Duodenal mucosa (tissue), 2 donors: ENCODE data around the gene TMPRSS11F.

Experiments used
- H3K27ac ChIP-seq: one replicate; pipeline ENCODE4 v1.7.0; 2013; ENCODE audit warnings: low read depth, low read length
- H3K27me3 ChIP-seq, 2 donors: one replicate each; pipeline ENCODE4 v1.7.0; 2013; ENCODE audit warnings: low read length in 2 of 2, control low read depth in 1 of 2; ENCODE audit not compliant: insufficient read depth in 2 of 2, control insufficient read depth in 1 of 2
- H3K36me3 ChIP-seq, 2 donors: one replicate each; pipeline ENCODE4 v1.7.0; 2013; ENCODE audit warnings: low read length in 2 of 2, control low read depth in 1 of 2; ENCODE audit not compliant: insufficient read depth in 2 of 2, control insufficient read depth in 1 of 2
- H3K4me1 ChIP-seq, 2 donors: one replicate each; pipeline ENCODE4 v1.7.0; 2013; ENCODE audit warnings: low read length in 2 of 2, control low read depth in 1 of 2; ENCODE audit not compliant: insufficient read depth in 2 of 2, control insufficient read depth in 1 of 2
- H3K4me3 ChIP-seq, 2 donors: one replicate each; pipeline ENCODE4 v1.7.0; 2013; ENCODE audit warnings: low read length in 2 of 2, low read depth in 1 of 2
- H3K9ac ChIP-seq, 2 donors: one replicate each; pipeline ENCODE4 v1.7.0; 2013; ENCODE audit warnings: low read length in 2 of 2, low read depth in 1 of 2
- H3K9me3 ChIP-seq, 2 donors: one replicate each; pipeline ENCODE4 v1.7.0; 2013; ENCODE audit warnings: low read length in 2 of 2, control low read depth in 1 of 2; ENCODE audit not compliant: control insufficient read depth in 1 of 2

Gene TMPRSS11F

GRCh38 chr4:68148800-68149685 lies 19.4 kb upstream of the TMPRSS11F start:
- no peak overlapping the region for H3K4me3 ChIP-seq
- no peak overlapping the region for H3K27ac ChIP-seq
- H3K27me3 ChIP-seq = no peaks in the 10 kb centered on the region
- no peaks in the 10 kb centered on the region for H3K9me3 ChIP-seq
- no peaks in the 10 kb centered on the region for H3K4me1 ChIP-seq
- H3K36me3 ChIP-seq = no peaks in the 10 kb centered on the region
- H3K9ac ChIP-seq = no peak overlapping the region

GRCh38 chr4:68147079-68147478 lies 17.4 kb upstream of the TMPRSS11F start:
- Histone ChIP-seq H3K27ac (no peak overlapping the region), H3K9me3 (no peaks in the 10 kb centered on the region), H3K4me3 (no peak overlapping the region), H3K4me1 (no peaks in the 10 kb centered on the region), H3K36me3 (no peaks in the 10 kb centered on the region), H3K27me3 (no peaks in the 10 kb centered on the region), H3K9ac (no peak overlapping the region)

GRCh38 chr4:68145261-68145660 lies 15.6 kb upstream of the TMPRSS11F start:
- Histone ChIP-seq H3K4me1 (no peaks in the 10 kb centered on the region), H3K27me3 (no peaks in the 10 kb centered on the region), H3K9ac (no peak overlapping the region), H3K36me3 (no peaks in the 10 kb centered on the region), H3K4me3 (no peak overlapping the region), H3K9me3 (no peaks in the 10 kb centered on the region), H3K27ac (no peak overlapping the region)

DNA sequence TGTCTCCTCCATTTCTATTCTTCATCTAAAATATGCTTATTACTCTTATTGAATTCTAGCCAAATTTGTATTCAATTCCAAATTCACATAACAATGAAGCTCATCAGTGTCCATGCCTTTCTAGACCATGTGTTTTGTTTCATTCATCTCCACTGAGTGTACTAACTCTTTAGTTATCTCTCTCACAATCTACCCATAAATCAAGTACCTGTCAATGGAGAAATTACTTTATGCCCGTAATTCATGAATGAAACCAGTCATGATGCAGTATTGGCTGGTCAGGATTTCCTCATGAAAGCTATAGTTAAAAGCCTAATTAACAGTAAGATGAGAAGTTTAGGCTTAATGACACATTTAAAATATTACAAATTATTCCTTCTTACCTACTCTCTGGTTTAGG lies 12.2 kb upstream of the TMPRSS11F start:
- Histone ChIP-seq H3K27me3 (no peaks in the 10 kb centered on the region), H3K27ac (no peak overlapping the region), H3K4me3 (no peak overlapping the region), H3K36me3 (no peaks in the 10 kb centered on the region), H3K9ac (no peak overlapping the region), H3K9me3 (no peaks in the 10 kb centered on the region), H3K4me1 (no peaks in the 10 kb centered on the region)

- H3K4me3 ChIP-seq = no peak overlapping the region
- no peaks in the 10 kb centered on the region for H3K4me1 ChIP-seq
- H3K9ac ChIP-seq = no peak overlapping the region
- H3K36me3 ChIP-seq = no peaks in the 10 kb centered on the region
- no peak overlapping the region for H3K27ac ChIP-seq
- H3K9me3 ChIP-seq = no peaks in the 10 kb centered on the region
- H3K27me3 ChIP-seq = no peaks in the 10 kb centered on the region
These were observed 2.7 kb upstream of the TMPRSS11F start for GRCh38 chr4:68132342-68132741.

- no peaks in the 10 kb centered on the region for H3K27me3 ChIP-seq
- no peaks in the 10 kb centered on the region for H3K36me3 ChIP-seq
- no peak overlapping the region for H3K4me3 ChIP-seq
- no peak overlapping the region for H3K27ac ChIP-seq
- no peak overlapping the region for H3K9ac ChIP-seq
- H3K9me3 ChIP-seq = no peaks in the 10 kb centered on the region
- no peaks in the 10 kb centered on the region for H3K4me1 ChIP-seq
These were observed 5.4 kb downstream of the TMPRSS11F start for GRCh38 chr4:68124262-68124661.

- Histone ChIP-seq H3K9ac (no peak overlapping the region), H3K27ac (no peak overlapping the region), H3K36me3 (no peaks in the 10 kb centered on the region), H3K9me3 (no peaks in the 10 kb centered on the region), H3K27me3 (no peaks in the 10 kb centered on the region), H3K4me1 (no peaks in the 10 kb centered on the region), H3K4me3 (no peak overlapping the region)
These were observed 6.1 kb downstream of the TMPRSS11F start for GRCh38 chr4:68123525-68123924.

GRCh38 chr4:68119921-68120320 lies 9.7 kb downstream of the TMPRSS11F start:
- H3K4me3 ChIP-seq = no peak overlapping the region
- H3K9ac ChIP-seq = no peak overlapping the region
- no peaks in the 10 kb centered on the region for H3K27me3 ChIP-seq
- H3K36me3 ChIP-seq = no peaks in the 10 kb centered on the region
- no peaks in the 10 kb centered on the region for H3K9me3 ChIP-seq
- H3K27ac ChIP-seq = no peak overlapping the region
- H3K4me1 ChIP-seq = no peaks in the 10 kb centered on the region

GRCh38 chr4:68110441-68110840 lies 19.2 kb downstream of the TMPRSS11F start:
- no peak overlapping the region for H3K27ac ChIP-seq
- H3K27me3 ChIP-seq = no peaks in the 10 kb centered on the region
- no peak overlapping the region for H3K9ac ChIP-seq
- no peaks in the 10 kb centered on the region for H3K4me1 ChIP-seq
- H3K36me3 ChIP-seq = no peaks in the 10 kb centered on the region
- H3K4me3 ChIP-seq = no peak overlapping the region
- no peaks in the 10 kb centered on the region for H3K9me3 ChIP-seq

DNA sequence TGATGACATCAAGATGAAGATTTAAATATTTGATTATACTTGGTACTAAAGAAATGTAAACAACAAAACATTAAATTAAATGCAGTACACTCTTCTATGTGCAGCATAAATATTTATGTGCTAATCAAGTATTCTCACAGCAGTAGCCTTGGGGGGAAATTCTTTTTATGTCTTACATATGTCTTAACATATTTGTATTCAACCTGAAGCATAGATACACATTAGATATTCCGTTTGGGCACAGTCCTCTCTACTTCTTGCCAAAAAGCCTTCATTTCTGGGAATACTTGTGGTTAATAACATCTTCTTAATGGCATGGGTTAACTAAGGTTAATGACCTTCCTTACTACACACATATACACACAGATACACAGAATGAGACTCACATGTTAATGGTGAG lies 19.8 kb downstream of the TMPRSS11F start:
- Histone ChIP-seq H3K27me3 (no peaks in the 10 kb centered on the region), H3K4me1 (no peaks in the 10 kb centered on the region), H3K9me3 (no peaks in the 10 kb centered on the region), H3K27ac (no peak overlapping the region), H3K9ac (no peak overlapping the region), H3K36me3 (no peaks in the 10 kb centered on the region), H3K4me3 (no peak overlapping the region)
